ENCODE measurements around the gene PTGFRN.

The PTGFRN gene

DNA sequence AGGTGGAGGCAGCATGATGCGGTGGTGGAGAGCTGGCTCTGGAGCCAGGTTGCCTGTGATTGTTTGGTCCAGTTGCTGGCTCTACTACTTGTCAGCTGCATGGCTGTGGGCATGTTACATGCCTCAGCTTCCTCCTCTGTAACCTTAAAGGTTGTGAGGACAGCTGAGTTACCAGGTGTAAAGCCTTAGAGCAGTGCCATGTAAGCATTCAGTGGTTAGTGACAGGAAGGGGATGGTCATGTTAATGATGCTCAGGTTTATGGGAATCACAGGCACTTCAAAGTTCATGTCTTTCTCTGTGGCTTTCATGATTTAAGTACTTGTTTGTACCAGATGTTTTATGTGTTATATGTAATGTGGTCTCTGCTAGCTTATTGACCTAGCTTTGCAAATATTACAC lies 32.6 kb downstream of the PTGFRN start:
- peaks cover 15% of the 10 kb centered on the region for H3K4me1 ChIP-seq
- TF ChIP-seq, protein P1, sequence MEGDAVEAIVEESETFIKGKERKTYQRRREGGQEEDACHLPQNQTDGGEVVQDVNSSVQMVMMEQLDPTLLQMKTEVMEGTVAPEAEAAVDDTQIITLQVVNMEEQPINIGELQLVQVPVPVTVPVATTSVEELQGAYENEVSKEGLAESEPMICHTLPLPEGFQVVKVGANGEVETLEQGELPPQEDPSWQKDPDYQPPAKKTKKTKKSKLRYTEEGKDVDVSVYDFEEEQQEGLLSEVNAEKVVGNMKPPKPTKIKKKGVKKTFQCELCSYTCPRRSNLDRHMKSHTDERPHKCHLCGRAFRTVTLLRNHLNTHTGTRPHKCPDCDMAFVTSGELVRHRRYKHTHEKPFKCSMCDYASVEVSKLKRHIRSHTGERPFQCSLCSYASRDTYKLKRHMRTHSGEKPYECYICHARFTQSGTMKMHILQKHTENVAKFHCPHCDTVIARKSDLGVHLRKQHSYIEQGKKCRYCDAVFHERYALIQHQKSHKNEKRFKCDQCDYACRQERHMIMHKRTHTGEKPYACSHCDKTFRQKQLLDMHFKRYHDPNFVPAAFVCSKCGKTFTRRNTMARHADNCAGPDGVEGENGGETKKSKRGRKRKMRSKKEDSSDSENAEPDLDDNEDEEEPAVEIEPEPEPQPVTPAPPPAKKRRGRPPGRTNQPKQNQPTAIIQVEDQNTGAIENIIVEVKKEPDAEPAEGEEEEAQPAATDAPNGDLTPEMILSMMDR (IDR thresholded peaks at IDR 0.05; ENCODE audit: low read depth, low read length): no peak
- no peaks in the 10 kb centered on the region for H3K36me3 ChIP-seq
- H3K27me3 ChIP-seq: no peaks in the 10 kb centered on the region
- DNase-seq: no peak
- no peaks in the 10 kb centered on the region for H3K9me3 ChIP-seq
- no peak overlapping the region for H3K4me3 ChIP-seq (ENCODE audit: low read depth, low read length)

DNA sequence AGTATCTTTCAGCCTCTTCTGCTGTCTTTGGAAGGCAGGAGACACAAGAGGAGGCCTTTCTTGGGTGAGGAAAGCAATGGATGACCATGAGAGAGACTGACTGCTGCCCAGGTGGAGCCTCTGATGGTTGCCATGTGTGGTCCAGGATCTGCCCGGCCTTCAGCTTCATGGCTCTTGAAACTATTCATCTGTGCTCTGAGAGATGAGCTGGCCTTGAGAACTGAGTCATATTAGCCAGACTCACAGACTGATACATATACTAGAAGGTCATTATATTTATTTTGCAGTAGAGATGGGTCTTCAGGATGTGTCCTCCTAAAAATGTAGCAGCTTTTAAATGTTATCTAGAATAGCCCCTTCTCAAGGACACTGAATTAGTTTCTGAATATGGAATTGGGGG lies 33.7 kb downstream of the PTGFRN start:
- Histone ChIP-seq H3K4me1 (peaks cover 15% of the 10 kb centered on the region), H3K27me3 (no peaks in the 10 kb centered on the region), H3K36me3 (no peaks in the 10 kb centered on the region), H3K4me3 (ENCODE audit: low read depth, low read length) (no peak overlapping the region), H3K9me3 (no peaks in the 10 kb centered on the region)
- TF ChIP-seq, protein P1 (IDR thresholded peaks at IDR 0.05; ENCODE audit: low read depth, low read length): no peak
- no peak for DNase-seq

DNA sequence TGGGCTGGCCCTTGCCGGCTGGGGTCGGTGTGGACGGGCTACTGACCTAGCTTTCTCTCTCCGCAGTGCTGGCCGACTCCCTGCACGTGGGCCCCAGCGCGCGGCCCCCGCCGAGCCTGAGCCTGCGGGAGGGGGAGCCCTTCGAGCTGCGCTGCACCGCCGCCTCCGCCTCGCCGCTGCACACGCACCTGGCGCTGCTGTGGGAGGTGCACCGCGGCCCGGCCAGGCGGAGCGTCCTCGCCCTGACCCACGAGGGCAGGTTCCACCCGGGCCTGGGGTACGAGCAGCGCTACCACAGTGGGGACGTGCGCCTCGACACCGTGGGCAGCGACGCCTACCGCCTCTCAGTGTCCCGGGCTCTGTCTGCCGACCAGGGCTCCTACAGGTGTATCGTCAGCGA lies 34.9 kb downstream of the PTGFRN start:
- no peak for DNase-seq
- TF ChIP-seq, protein P1 (IDR thresholded peaks at IDR 0.05; ENCODE audit: low read depth, low read length): no peak
- no peak overlapping the region for H3K4me3 ChIP-seq (ENCODE audit: low read depth, low read length)
- peaks cover 15% of the 10 kb centered on the region for H3K4me1 ChIP-seq
- peaks cover 2% of the 10 kb centered on the region; the same call in 1 of the 2 replicates for H3K36me3 ChIP-seq
- no peaks in the 10 kb centered on the region for H3K27me3 ChIP-seq
- H3K9me3 ChIP-seq: no peaks in the 10 kb centered on the region

DNA sequence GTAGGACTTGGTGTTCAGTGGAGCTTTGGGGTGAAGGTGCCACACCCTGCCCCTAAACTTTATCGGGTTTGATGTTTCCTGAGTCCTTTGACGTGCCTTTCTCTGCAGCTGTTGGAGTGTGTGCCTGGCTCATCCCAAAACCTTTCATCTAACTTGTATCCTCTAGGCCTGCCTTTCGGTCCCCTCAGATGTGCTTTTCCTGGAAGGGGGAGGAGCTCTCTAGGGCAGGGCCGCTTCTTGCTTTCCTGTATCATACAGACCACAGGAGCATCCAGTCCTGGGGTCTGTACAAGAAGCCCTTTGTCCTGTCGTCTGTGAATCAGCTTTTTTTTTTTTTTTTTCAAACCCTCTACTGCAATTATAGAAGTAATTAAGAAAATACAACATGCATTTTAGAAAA lies 35.7 kb downstream of the PTGFRN start:
- no peaks in the 10 kb centered on the region for H3K27me3 ChIP-seq
- peaks cover 9% of the 10 kb centered on the region for H3K4me1 ChIP-seq

DNA sequence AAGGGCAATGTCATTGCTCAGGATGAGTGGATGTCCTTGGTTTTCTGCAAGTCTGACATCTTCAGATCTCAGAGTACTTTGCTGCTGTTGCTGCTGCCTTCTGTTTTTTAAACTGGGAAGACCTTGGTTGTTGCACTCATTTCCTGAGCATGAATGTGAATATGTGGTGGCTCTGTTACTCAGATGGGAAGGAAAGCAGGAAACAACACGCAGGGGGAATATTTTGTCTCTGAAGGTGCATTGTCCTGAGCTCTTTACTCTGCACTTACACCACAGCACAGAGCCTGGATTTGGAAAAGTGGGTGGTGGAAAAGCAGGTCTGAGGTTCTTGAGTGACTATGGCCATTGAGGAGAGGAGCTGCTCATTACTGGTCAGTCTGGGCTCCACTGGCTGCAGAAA lies 36.3 kb downstream of the PTGFRN start:
- DNase-seq: no peak
- TF ChIP-seq, protein P1 (IDR thresholded peaks at IDR 0.05; ENCODE audit: low read depth, low read length): no peak
- Histone ChIP-seq H3K36me3 (peaks cover 2% of the 10 kb centered on the region; the same call in 1 of the 2 replicates), H3K4me1 (peaks cover 5% of the 10 kb centered on the region), H3K27me3 (no peaks in the 10 kb centered on the region), H3K4me3 (ENCODE audit: low read depth, low read length) (no peak overlapping the region), H3K9me3 (no peaks in the 10 kb centered on the region)

More for the DNA sequence above, 35.7 kb downstream of the PTGFRN start:
- Histone ChIP-seq H3K9me3 (no peaks in the 10 kb centered on the region), H3K4me3 (ENCODE audit: low read depth, low read length) (no peak overlapping the region), H3K36me3 (peaks cover 2% of the 10 kb centered on the region; the same call in 1 of the 2 replicates)
- no peak for DNase-seq
- TF ChIP-seq, protein P1 (IDR thresholded peaks at IDR 0.05; ENCODE audit: low read depth, low read length): no peak

DNA sequence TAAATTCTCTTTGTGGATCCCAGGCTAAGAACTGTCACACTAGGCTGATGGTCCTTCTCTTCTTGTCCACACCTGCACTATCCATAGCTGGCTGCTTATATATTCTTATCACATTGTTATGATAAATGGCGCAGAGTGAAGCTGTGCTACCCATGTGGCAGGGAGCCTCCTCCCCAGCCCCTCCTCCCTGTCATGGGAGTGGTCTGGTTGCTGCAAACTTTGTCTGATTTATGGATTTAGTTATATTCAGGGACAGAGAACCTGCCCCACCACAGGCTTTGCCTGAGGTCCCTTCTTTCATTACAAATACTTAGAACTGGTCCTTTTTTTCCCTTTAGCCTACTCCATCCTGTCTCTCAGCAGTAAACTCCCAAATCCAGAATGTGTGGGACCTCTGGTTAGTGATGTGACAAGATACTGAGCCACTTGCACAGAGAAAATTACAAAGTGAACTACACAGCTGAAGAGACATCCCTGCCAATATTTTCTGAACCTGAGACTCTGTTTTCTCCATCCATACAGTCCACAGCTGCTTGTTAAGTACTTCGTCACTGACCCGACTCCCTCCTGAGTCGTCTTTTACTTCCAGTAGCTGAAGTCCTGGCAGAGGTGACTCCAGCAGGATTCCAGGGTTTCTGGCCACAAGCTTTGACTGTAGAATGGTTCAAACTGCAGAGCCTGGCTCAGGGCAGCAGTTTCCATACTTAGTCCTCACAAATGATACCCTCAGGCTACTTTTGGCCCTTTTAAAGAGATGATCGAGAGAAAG lies 37.6 kb downstream of the PTGFRN start:
- no peaks in the 10 kb centered on the region for H3K9me3 ChIP-seq
- H3K27me3 ChIP-seq: no peaks in the 10 kb centered on the region
- H3K4me1 ChIP-seq: no peaks in the 10 kb centered on the region; the same call in none of the 2 replicates
- H3K36me3 ChIP-seq: peaks cover 2% of the 10 kb centered on the region; the same call in 1 of the 2 replicates
- TF ChIP-seq, protein P1 (IDR thresholded peaks at IDR 0.05; ENCODE audit: low read depth, low read length): no peak
- DNase-seq: peak; percentile 29
- H3K4me3 ChIP-seq (ENCODE audit: low read depth, low read length): no peak overlapping the region

Data from BE2C (cell line).